ENCODE data around the gene CTXND2.
"Not testable (repeated sequence)": the region's sequence is repeated elsewhere in the genome, so short reads cannot be mapped to it uniquely, and the experiment has no call there.

The CTXND2 gene

DNA sequence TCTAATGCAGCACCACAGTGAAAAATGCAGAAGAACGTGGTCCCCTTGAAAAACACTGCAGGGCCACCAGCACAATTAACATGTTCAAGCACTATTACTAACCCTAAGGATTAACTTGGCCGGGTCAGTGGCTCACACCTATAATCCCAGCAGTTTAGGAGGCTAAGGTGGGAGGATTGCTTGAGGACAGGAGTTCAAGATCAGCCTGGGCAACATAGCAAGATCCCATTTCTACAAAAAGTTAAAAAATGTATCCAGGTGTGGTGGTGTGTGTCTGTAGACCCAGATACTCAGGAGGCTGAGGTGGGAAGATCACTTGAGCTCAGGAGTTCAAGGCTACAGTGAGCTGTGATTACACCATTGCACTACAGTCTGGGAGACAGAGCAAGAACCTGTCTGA, 13.4 kb upstream of the CTXND2 start:
- Mint-ChIP-seq H3K27ac (ENCODE audit: low read depth) (no peak overlapping the region), H3K27me3 (no peaks in the 10 kb centered on the region), H3K9me3 (no peaks in the 10 kb centered on the region), H3K36me3 (ENCODE audit: insufficient read depth) (peaks cover 12% of the 10 kb centered on the region), H3K4me3 (no peak overlapping the region), H3K4me1 (peaks cover 31% of the 10 kb centered on the region)
- DNase-seq (ENCODE audit: low spot score in 2 of 2) (no peak), ATAC-seq (replicated peaks; ENCODE audit: extremely low read depth, poor library complexity, severe bottlenecking) (no peak)

GRCh38 chr1:150874455-150875196, 12.3 kb upstream of the CTXND2 start:
- Mint-ChIP-seq H3K36me3 (ENCODE audit: insufficient read depth) (peaks cover 12% of the 10 kb centered on the region), H3K4me3 (peak overlapping the region; percentile 89), H3K27me3 (no peaks in the 10 kb centered on the region), H3K27ac (ENCODE audit: low read depth) (peak overlapping the region; percentile 79), H3K9me3 (no peaks in the 10 kb centered on the region), H3K4me1 (peaks cover 29% of the 10 kb centered on the region)
- DNase-seq (ENCODE audit: low spot score in 2 of 2) (no peak), ATAC-seq (replicated peaks; ENCODE audit: extremely low read depth, poor library complexity, severe bottlenecking) (no peak)

DNA sequence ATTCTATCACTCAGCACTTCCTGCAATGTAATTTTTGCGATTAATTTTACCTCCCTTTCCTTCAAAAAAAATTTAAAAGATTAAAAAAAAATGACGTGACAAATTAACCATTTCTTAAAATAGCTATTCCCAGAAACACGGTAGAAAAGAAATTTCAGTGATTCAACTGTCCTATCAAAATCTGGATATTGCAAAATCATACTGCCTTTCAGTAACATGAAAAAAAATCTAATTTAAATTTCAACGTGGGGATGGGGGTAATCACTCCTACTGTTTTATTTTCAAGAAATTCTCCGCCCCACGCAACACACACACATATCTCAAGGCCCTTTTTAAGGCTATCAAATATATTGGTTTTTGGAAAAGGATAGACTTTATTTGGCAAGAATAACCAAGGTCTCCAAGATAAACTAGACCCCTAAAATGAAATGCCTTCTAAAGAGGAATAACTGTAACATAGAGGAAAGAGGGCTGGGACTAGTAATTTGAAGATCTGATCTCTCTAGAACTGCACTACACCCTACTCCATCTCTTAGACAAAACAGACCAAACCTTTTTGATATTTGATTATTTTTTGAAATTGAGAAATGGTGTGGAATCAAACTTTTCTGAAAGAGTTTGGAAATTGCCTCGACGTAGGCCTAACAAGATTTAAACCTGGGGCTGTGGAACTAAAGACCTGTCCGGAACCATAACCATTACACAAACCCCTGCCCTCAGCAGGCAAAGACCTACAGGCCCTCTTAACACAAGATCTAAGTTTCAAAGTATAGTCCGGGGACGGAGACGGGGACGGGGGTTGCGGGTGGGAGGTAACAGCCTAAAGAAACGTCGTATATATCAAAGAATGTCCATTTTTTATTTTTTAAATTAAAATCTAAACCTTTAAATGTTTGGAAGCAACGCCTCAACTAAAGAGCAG, 11.5 kb upstream of the CTXND2 start:
- peaks cover 12% of the 10 kb centered on the region for H3K36me3 Mint-ChIP-seq (ENCODE audit: insufficient read depth)
- DNase-seq (ENCODE audit: low spot score in 2 of 2), result no peak
- peaks cover 24% of the 10 kb centered on the region for H3K4me1 Mint-ChIP-seq
- no peaks in the 10 kb centered on the region for H3K27me3 Mint-ChIP-seq
- no peaks in the 10 kb centered on the region for H3K9me3 Mint-ChIP-seq
- H3K27ac Mint-ChIP-seq (ENCODE audit: low read depth), result peak overlapping the region; percentile 79
- H3K4me3 Mint-ChIP-seq, result peak overlapping the region; percentile 89
- ATAC-seq (replicated peaks; ENCODE audit: extremely low read depth, poor library complexity, severe bottlenecking), result no peak

- Mint-ChIP-seq H3K9me3 (no peaks in the 10 kb centered on the region), H3K36me3 (ENCODE audit: insufficient read depth) (peaks cover 12% of the 10 kb centered on the region), H3K4me3 (peak overlapping the region; percentile 89), H3K27me3 (no peaks in the 10 kb centered on the region), H3K27ac (ENCODE audit: low read depth) (peak overlapping the region; percentile 79), H3K4me1 (peaks cover 21% of the 10 kb centered on the region)
- ATAC-seq (replicated peaks; ENCODE audit: extremely low read depth, poor library complexity, severe bottlenecking) (peak; percentile 59), DNase-seq (ENCODE audit: low spot score in 2 of 2) (no peak)
Observed at GRCh38 chr1:150876119-150876454, 10.8 kb upstream of the CTXND2 start.

DNA sequence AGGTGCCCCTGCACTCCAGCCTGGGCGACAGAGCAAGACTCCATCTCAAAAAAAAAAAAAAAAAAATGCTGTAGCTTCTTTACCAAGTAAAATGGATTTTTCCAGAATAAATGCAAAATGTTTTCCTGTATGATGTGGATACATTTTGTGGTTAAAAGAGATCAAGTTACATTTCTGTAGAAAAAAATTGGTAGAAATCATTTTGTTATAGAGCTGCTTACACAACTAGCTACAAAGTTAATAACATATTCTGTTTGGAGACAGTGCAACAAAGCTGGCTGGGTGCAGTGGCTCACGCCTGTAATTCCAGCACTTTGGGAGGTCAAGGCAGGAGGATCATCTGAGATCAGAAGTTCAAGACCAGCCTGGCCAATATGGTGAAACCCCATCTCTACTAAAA, 8.0 kb upstream of the CTXND2 start:
- H3K4me1 Mint-ChIP-seq, result peaks cover 19% of the 10 kb centered on the region
- H3K27me3 Mint-ChIP-seq; H3K9me3 Mint-ChIP-seq; H3K27ac Mint-ChIP-seq (ENCODE audit: low read depth); DNase-seq (ENCODE audit: low spot score in 2 of 2); H3K36me3 Mint-ChIP-seq (ENCODE audit: insufficient read depth); H3K4me3 Mint-ChIP-seq; ATAC-seq (replicated peaks; ENCODE audit: extremely low read depth, poor library complexity, severe bottlenecking): not testable (repeated sequence)

DNA sequence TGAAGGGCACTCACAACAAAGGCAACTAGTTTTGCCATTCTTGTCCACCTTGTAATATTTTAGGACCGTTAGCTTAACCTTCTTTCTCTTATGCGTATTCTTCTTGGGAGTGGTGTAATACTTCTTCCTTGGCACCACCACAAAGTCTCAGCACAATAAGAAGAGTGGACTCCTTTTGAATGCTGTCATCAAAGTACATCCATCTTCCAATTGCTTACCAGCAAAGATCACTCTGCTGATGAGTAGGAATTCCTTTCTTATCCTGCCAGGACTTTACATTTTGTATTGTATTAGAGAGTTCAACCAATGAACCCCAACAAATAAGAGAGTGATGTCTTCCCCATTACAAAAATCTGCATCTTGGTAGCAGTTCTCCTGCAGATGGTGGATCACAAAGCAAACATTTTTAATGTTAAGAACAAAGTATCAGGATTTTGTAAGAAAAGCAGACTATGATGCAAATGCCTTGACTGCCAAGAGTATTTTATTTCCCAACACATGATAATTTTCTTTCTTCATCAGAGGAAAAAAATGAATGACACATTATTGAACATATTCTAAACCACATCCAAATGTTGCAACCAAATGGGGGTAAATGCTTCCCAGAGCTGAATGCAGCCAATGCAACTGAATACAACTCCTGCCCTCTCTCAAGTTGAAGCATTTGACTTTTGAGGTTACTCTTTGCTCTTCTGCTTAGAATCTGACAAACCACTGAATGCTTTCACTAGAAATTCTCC, 5.4 kb upstream of the CTXND2 start:
- H3K27ac Mint-ChIP-seq (ENCODE audit: low read depth), result no peak overlapping the region
- no peaks in the 10 kb centered on the region for H3K9me3 Mint-ChIP-seq
- ATAC-seq (replicated peaks; ENCODE audit: extremely low read depth, poor library complexity, severe bottlenecking) (no peak), DNase-seq (ENCODE audit: low spot score in 2 of 2) (no peak)
- no peaks in the 10 kb centered on the region for H3K27me3 Mint-ChIP-seq
- no peak overlapping the region for H3K4me3 Mint-ChIP-seq
- no peaks in the 10 kb centered on the region for H3K4me1 Mint-ChIP-seq
- H3K36me3 Mint-ChIP-seq (ENCODE audit: insufficient read depth), result peaks cover 5% of the 10 kb centered on the region

DNA sequence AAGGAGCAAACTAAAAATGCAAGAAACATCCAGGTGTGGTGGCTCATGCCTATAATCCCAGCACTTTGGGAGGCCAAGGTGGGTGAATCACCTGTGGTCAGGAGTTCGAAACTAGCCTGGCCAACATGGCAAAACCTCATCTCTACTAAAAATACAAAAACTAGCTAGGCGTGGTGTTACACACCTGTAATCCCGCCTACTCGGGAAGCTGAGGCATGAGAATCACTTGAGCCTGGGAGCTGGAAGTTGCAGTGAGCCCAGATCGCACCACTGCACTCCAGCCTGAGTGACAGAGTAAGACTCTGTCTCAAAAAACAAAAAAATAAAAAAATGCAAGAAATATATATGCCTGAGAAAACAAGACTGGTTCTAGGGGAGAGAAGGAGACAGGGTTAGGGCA, 3.8 kb upstream of the CTXND2 start:
- H3K4me3 Mint-ChIP-seq; H3K36me3 Mint-ChIP-seq (ENCODE audit: insufficient read depth); DNase-seq (ENCODE audit: low spot score in 2 of 2); H3K9me3 Mint-ChIP-seq; H3K27ac Mint-ChIP-seq (ENCODE audit: low read depth); ATAC-seq (replicated peaks; ENCODE audit: extremely low read depth, poor library complexity, severe bottlenecking); H3K4me1 Mint-ChIP-seq; H3K27me3 Mint-ChIP-seq: not testable (repeated sequence)

GRCh38 chr1:150888727-150889126, 1.8 kb downstream of the CTXND2 start:
- Mint-ChIP-seq H3K4me1 (peaks cover 20% of the 10 kb centered on the region), H3K9me3 (no peaks in the 10 kb centered on the region), H3K4me3 (no peak overlapping the region), H3K27ac (ENCODE audit: low read depth) (no peak overlapping the region), H3K36me3 (ENCODE audit: insufficient read depth) (no peaks in the 10 kb centered on the region), H3K27me3 (no peaks in the 10 kb centered on the region)
- DNase-seq (ENCODE audit: low spot score in 2 of 2), result no peak
- no peak for ATAC-seq (replicated peaks; ENCODE audit: extremely low read depth, poor library complexity, severe bottlenecking)

DNA sequence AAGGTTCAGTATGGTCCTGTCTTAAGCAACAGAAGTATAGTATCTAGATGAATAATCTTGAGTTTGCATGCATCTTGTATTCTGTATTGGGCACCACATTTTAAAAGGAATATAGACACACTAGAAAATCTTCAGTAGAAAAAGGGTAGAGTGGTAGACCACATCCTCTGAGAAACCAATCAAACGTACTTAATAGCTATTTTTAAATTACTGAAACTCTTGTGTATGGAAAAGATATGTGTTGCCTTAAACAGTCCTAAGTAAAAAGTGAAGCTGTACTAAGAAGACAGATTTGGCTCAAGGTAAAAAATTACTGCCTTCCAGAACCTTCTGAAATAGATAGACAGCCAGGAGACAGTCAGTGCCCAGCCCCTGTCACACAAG, 3.1 kb downstream of the CTXND2 start:
- Mint-ChIP-seq H3K27ac (ENCODE audit: low read depth) (no peak overlapping the region), H3K36me3 (ENCODE audit: insufficient read depth) (no peaks in the 10 kb centered on the region), H3K4me1 (peaks cover 20% of the 10 kb centered on the region), H3K9me3 (no peaks in the 10 kb centered on the region), H3K27me3 (no peaks in the 10 kb centered on the region), H3K4me3 (no peak overlapping the region)
- no peak for DNase-seq (ENCODE audit: low spot score in 2 of 2)
- peak; percentile 75 for ATAC-seq (replicated peaks; ENCODE audit: extremely low read depth, poor library complexity, severe bottlenecking)

GRCh38 chr1:150893336-150893913, 6.5 kb downstream of the CTXND2 start:
- no peaks in the 10 kb centered on the region for H3K9me3 Mint-ChIP-seq

DNA sequence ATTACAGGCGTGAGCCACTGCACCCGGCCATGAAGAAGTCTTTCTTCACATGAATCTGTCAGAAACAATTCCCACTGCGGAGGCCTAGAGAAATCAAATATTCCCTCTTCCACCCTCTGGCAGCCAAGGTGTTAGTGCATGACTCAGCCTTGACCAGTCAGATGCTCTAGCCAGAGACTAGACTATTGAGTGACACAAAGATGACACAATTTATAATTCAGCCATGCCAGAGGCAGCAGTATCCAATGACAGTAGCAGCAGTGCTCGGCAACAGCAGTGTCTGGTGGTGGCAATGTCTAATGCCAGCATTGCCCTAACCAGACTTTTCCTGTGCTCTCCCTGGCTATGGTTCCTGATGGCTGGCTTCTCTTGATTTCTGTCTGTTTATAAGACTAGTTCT, 8.7 kb downstream of the CTXND2 start:
- no peak for DNase-seq (ENCODE audit: low spot score in 2 of 2)
- ATAC-seq (replicated peaks; ENCODE audit: extremely low read depth, poor library complexity, severe bottlenecking), result no peak
- H3K4me1 Mint-ChIP-seq, result peaks cover 5% of the 10 kb centered on the region
- H3K27me3 Mint-ChIP-seq, result no peaks in the 10 kb centered on the region
- no peak overlapping the region for H3K27ac Mint-ChIP-seq (ENCODE audit: low read depth)
- H3K4me3 Mint-ChIP-seq, result no peak overlapping the region
- no peaks in the 10 kb centered on the region for H3K9me3 Mint-ChIP-seq
- H3K36me3 Mint-ChIP-seq (ENCODE audit: insufficient read depth), result no peaks in the 10 kb centered on the region

More at GRCh38 chr1:150893336-150893913, 6.5 kb downstream of the CTXND2 start:
- Mint-ChIP-seq H3K4me1 (peaks cover 20% of the 10 kb centered on the region), H3K27me3 (no peaks in the 10 kb centered on the region), H3K27ac (ENCODE audit: low read depth) (no peak overlapping the region), H3K4me3 (no peak overlapping the region), H3K36me3 (ENCODE audit: insufficient read depth) (no peaks in the 10 kb centered on the region)
- DNase-seq (ENCODE audit: low spot score in 2 of 2) (no peak), ATAC-seq (replicated peaks; ENCODE audit: extremely low read depth, poor library complexity, severe bottlenecking) (no peak)

DNA sequence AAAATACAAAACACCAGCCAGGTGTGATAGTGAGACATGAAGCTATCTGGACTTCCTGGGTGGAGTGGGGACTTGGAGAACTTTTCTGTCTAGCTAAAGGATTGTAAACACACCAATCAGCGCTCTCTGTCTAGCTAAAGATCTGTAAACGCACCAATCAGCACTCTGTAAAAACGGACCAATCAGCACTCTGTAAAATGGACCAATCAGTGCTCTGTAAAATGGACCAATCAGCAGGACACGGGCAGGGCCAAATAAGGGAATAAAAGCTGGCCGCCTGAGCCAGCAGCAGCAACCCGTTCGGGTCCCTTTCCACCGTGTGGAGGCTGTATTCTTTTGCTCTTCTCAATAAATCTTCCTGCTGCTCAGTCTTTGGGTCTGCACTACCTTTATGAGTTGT, 12.9 kb downstream of the CTXND2 start:
- not testable (repeated sequence) for ATAC-seq (replicated peaks; ENCODE audit: extremely low read depth, poor library complexity, severe bottlenecking); H3K36me3 Mint-ChIP-seq (ENCODE audit: insufficient read depth)

More for the DNA sequence above, 12.9 kb downstream of the CTXND2 start:
- H3K9me3 Mint-ChIP-seq; H3K27ac Mint-ChIP-seq (ENCODE audit: low read depth); H3K4me1 Mint-ChIP-seq; DNase-seq (ENCODE audit: low spot score in 2 of 2); H3K4me3 Mint-ChIP-seq; H3K27me3 Mint-ChIP-seq: not testable (repeated sequence)

All from central memory CD8-positive, alpha-beta T cell (primary cell).